MM.1S (cell line): ENCODE results near the gene BCHE.

Experiments used
- EZH2 ChIP-seq: fragments of 300-600 bp; sonication (generic); optimal IDR thresholded peaks from 2 replicates; pipeline ENCODE3; 2017; ENCODE audit warnings: low read depth, mild to moderate bottlenecking, antibody characterized with exemption, low read length, mixed read lengths
- TF ChIP-seq, protein P1 (sequence below): fragments of 300-600 bp; sonication (generic); IDR thresholded peaks from 2 replicates; pipeline ENCODE4 v1.5.1; 2016; ENCODE audit warnings: antibody characterized with exemption, low read length, mixed read lengths

DNA sequence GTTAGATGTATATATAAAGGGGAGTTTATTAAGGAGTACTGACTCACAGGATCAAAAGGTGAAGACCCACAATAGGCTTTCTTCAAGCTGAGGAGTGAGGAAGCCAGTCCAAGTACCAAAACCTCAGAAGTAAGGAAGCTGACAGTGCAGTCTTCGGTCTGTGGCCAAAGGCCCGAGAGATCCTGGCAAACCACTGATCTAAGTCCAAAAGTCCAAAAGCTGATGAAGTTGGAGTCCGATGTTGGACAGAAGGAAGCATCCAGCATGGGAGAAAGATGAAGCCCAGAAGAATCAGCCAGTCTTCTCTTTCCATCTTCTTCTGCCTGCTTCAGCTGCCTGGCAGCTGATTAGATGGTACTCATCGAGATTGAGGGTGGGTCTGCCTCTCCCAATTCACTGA lies 107.5 kb downstream of the BCHE start:
- TF ChIP-seq, protein P1, sequence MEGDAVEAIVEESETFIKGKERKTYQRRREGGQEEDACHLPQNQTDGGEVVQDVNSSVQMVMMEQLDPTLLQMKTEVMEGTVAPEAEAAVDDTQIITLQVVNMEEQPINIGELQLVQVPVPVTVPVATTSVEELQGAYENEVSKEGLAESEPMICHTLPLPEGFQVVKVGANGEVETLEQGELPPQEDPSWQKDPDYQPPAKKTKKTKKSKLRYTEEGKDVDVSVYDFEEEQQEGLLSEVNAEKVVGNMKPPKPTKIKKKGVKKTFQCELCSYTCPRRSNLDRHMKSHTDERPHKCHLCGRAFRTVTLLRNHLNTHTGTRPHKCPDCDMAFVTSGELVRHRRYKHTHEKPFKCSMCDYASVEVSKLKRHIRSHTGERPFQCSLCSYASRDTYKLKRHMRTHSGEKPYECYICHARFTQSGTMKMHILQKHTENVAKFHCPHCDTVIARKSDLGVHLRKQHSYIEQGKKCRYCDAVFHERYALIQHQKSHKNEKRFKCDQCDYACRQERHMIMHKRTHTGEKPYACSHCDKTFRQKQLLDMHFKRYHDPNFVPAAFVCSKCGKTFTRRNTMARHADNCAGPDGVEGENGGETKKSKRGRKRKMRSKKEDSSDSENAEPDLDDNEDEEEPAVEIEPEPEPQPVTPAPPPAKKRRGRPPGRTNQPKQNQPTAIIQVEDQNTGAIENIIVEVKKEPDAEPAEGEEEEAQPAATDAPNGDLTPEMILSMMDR = no peak
- TF ChIP-seq EZH2 = no peak
